ENCODE data around the gene ZMYM2. TPM values are rescaled to one million over a fixed set of nuclear protein-coding genes. Genes with fewer than 3 reads are reported as not detected.

The ZMYM2 gene
- total and polyA plus RNA-seq, 10 of the 15 experiments (the other 5 are each of a cell fraction or from before 2014, with no cell fraction given) = 9.5 to 60.4 (median 34.6) TPM

GRCh38 chr13:20137875-20138274, 179.3 kb downstream of the ZMYM2 start:
- Histone ChIP-seq H3K4me1 (ENCODE audit: control insufficient read depth, insufficient read depth, low read length) (no peaks in the 10 kb centered on the region), H4K20me1 (ENCODE audit: control insufficient read depth, insufficient read depth) (no peaks in the 10 kb centered on the region), H3K4me3 (no peak overlapping the region), H3K27me3 (replicated peaks in 1 of 2; ENCODE audit: control insufficient read depth in 2 of 2, insufficient read depth in 2 of 2, low read length in 1 of 2) (no peaks in the 10 kb centered on the region; a peak in 1 of 4 replicates), H2AFZ (ENCODE audit: control insufficient read depth, low read depth, low read length) (no peak overlapping the region), H3K79me2 (ENCODE audit: control insufficient read depth, insufficient read depth, low read length) (no peaks in the 10 kb centered on the region), H3K27ac (ENCODE audit: control insufficient read depth, insufficient read depth) (no peak overlapping the region), H3K9ac (ENCODE audit: control insufficient read depth, insufficient read depth, low read length) (no peak overlapping the region), H3K36me3 (ENCODE audit: control insufficient read depth in 2 of 2, insufficient read depth in 2 of 2, low read length in 1 of 2) (no peaks in the 10 kb centered on the region), H3K9me3 (replicated peaks; ENCODE audit: control insufficient read depth, insufficient read depth, low read length) (no peaks in the 10 kb centered on the region), H3K4me2 (ENCODE audit: control insufficient read depth, insufficient read depth) (no peak overlapping the region)
- no peak for FAIRE-seq
- ChIA-PET SMC1A (ENCODE audit: uncharacterized antibody, unreplicated experiment) (interaction anchor here (1.1 kb wide), 1 partner anchor 9 kb away, joined by 3 read pairs; no protein-coding TSS in a partner anchor), POLR2A (no interaction called here), CTCF (no interaction called here), RAD21 (ENCODE audit: unreplicated experiment) (no interaction called here)
- in situ Hi-C loops (cut with MboI) = no loop called here
- WGBS (ENCODE audit: insufficient coverage, insufficient replicate concordance, low lambda C conversion rate, missing lambda C conversion rate) = 59% methylated on average over 2 of the region's 2 CpGs
- no peak for TF ChIP-seq ZSCAN29 (IDR thresholded peaks at IDR 0.05)
- TF ChIP-seq SPI1 (IDR thresholded peaks at IDR 0.05; ENCODE audit: borderline replicate concordance, insufficient read depth, low read depth, low read length) = no peak
- TF ChIP-seq RB1 (IDR thresholded peaks at IDR 0.05; ENCODE audit: borderline replicate concordance) = no peak
- TF ChIP-seq MAX (IDR thresholded peaks at IDR 0.05; ENCODE audit: low read depth, low read length) = no peak
- BruUV-seq (replicated peaks) = no TSS peak
- intact Hi-C loops (cut with micrococcal nuclease; ENCODE audit: unreplicated experiment) = no loop called here
- ATAC-seq = no peak
- no peak for DNase-seq (ENCODE audit: low read depth, low spot score)

- no TSS peak for BruUV-seq (replicated peaks)
- intact Hi-C loops (cut with micrococcal nuclease; ENCODE audit: unreplicated experiment) = no loop called here
- Histone ChIP-seq H4K20me1 (ENCODE audit: control insufficient read depth, insufficient read depth) (no peaks in the 10 kb centered on the region), H3K79me2 (ENCODE audit: control insufficient read depth, insufficient read depth, low read length) (no peaks in the 10 kb centered on the region), H3K4me3 (no peak overlapping the region), H3K36me3 (ENCODE audit: control insufficient read depth in 2 of 2, insufficient read depth in 2 of 2, low read length in 1 of 2) (no peaks in the 10 kb centered on the region), H3K27ac (ENCODE audit: control insufficient read depth, insufficient read depth) (no peak overlapping the region), H3K9me3 (replicated peaks; ENCODE audit: control insufficient read depth, insufficient read depth, low read length) (no peaks in the 10 kb centered on the region), H3K9ac (ENCODE audit: control insufficient read depth, insufficient read depth, low read length) (no peak overlapping the region), H3K27me3 (replicated peaks in 1 of 2; ENCODE audit: control insufficient read depth in 2 of 2, insufficient read depth in 2 of 2, low read length in 1 of 2) (peaks cover 0 to 3% of the 10 kb centered on the region in 2 experiments; a peak in 2 of 4 replicates), H3K4me2 (ENCODE audit: control insufficient read depth, insufficient read depth) (no peak overlapping the region), H3K4me1 (ENCODE audit: control insufficient read depth, insufficient read depth, low read length) (no peaks in the 10 kb centered on the region), H2AFZ (ENCODE audit: control insufficient read depth, low read depth, low read length) (no peak overlapping the region)
- ChIA-PET SMC1A (ENCODE audit: uncharacterized antibody, unreplicated experiment) (no interaction called here), CTCF (no interaction called here), RAD21 (ENCODE audit: unreplicated experiment) (no interaction called here), POLR2A (no interaction called here)
- in situ Hi-C loops (cut with MboI) = no loop called here
- TF ChIP-seq HDAC2 (IDR thresholded peaks at IDR 0.05) (no peak), ELK1 (IDR thresholded peaks at IDR 0.05; ENCODE audit: low read depth, low read length) (no peak), BCL11A (IDR thresholded peaks at IDR 0.05; ENCODE audit: low read depth, low read length) (no peak), HDAC6 (IDR thresholded peaks at IDR 0.05; ENCODE audit: unreplicated experiment) (no peak), TCF3 (IDR thresholded peaks at IDR 0.05; ENCODE audit: borderline replicate concordance, insufficient read depth, low read depth, low read length) (no peak), RAD51 (IDR thresholded peaks at IDR 0.05) (no peak)
- TF ChIP-seq, protein P1, sequence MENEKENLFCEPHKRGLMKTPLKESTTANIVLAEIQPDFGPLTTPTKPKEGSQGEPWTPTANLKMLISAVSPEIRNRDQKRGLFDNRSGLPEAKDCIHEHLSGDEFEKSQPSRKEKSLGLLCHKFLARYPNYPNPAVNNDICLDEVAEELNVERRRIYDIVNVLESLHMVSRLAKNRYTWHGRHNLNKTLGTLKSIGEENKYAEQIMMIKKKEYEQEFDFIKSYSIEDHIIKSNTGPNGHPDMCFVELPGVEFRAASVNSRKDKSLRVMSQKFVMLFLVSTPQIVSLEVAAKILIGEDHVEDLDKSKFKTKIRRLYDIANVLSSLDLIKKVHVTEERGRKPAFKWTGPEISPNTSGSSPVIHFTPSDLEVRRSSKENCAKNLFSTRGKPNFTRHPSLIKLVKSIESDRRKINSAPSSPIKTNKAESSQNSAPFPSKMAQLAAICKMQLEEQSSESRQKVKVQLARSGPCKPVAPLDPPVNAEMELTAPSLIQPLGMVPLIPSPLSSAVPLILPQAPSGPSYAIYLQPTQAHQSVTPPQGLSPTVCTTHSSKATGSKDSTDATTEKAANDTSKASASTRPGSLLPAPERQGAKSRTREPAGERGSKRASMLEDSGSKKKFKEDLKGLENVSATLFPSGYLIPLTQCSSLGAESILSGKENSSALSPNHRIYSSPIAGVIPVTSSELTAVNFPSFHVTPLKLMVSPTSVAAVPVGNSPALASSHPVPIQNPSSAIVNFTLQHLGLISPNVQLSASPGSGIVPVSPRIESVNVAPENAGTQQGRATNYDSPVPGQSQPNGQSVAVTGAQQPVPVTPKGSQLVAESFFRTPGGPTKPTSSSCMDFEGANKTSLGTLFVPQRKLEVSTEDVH (IDR thresholded peaks at IDR 0.05; ENCODE audit: low read depth, partially characterized antibody) = no peak
- WGBS (ENCODE audit: insufficient coverage, insufficient replicate concordance, low lambda C conversion rate, missing lambda C conversion rate) = 51% methylated on average over 4 of the region's 4 CpGs
- FAIRE-seq = no peak
- no peak for ATAC-seq
- no peak for DNase-seq (ENCODE audit: low read depth, low spot score)
Observed at GRCh38 chr13:20140487-20140886, 182.0 kb downstream of the ZMYM2 start.
